ENCODE results near the gene GLTP.
"Not testable (repeated sequence)": the region's sequence is repeated elsewhere in the genome, so short reads cannot be mapped to it uniquely, and the experiment has no call there.

GLTP gene

GRCh38 chr12:109871668-109872314, 8.6 kb downstream of the GLTP start:
- H3K4me1 Mint-ChIP-seq, result peaks cover 31% of the 10 kb centered on the region
- H3K9me3 Mint-ChIP-seq, result no peaks in the 10 kb centered on the region
- H3K27me3 Mint-ChIP-seq, result no peaks in the 10 kb centered on the region
- DNase-seq, result no peak
- H3K27ac Mint-ChIP-seq, result peak overlapping the region in 1 of 2 donors; percentile 46
- no peak for ATAC-seq
- no peak overlapping the region for H3K4me3 Mint-ChIP-seq

GRCh38 chr12:109870648-109871047, 9.7 kb downstream of the GLTP start:
- Mint-ChIP-seq H3K27me3 (no peaks in the 10 kb centered on the region), H3K4me1 (peaks cover 22% of the 10 kb centered on the region), H3K9me3 (no peaks in the 10 kb centered on the region), H3K4me3 (no peak overlapping the region), H3K27ac (no peak overlapping the region)
- ATAC-seq, result no peak
- no peak for DNase-seq

- H3K4me3 Mint-ChIP-seq, result no peak overlapping the region
- peak; percentile 43 for ATAC-seq
- no peaks in the 10 kb centered on the region for H3K27me3 Mint-ChIP-seq
- H3K4me1 Mint-ChIP-seq, result peaks cover 28% of the 10 kb centered on the region
- H3K27ac Mint-ChIP-seq, result no peak overlapping the region
- no peaks in the 10 kb centered on the region for H3K9me3 Mint-ChIP-seq
- no peak for DNase-seq
Observed at GRCh38 chr12:109868182-109869051, 11.9 kb downstream of the GLTP start.

- Mint-ChIP-seq H3K27me3 (no peaks in the 10 kb centered on the region), H3K4me3 (no peak overlapping the region), H3K27ac (peak overlapping the region; percentile 61 to 93), H3K4me1 (peaks cover 16% of the 10 kb centered on the region), H3K9me3 (no peaks in the 10 kb centered on the region)
- DNase-seq (no peak), ATAC-seq (no peak)
Observed at GRCh38 chr12:109864916-109865315, 15.4 kb downstream of the GLTP start.

- H3K27me3 Mint-ChIP-seq, result no peaks in the 10 kb centered on the region
- H3K4me3 Mint-ChIP-seq, result no peak overlapping the region
- no peaks in the 10 kb centered on the region for H3K9me3 Mint-ChIP-seq
- peak overlapping the region in 1 of 2 donors; percentile 13 for H3K27ac Mint-ChIP-seq
- DNase-seq (no peak), ATAC-seq (peak; percentile 37)
- peaks cover 16% of the 10 kb centered on the region for H3K4me1 Mint-ChIP-seq
Observed at GRCh38 chr12:109863847-109864712, 16.3 kb downstream of the GLTP start.

GRCh38 chr12:109862491-109862890, 17.9 kb downstream of the GLTP start:
- not testable (repeated sequence) for H3K27me3 Mint-ChIP-seq, ATAC-seq, DNase-seq, H3K9me3 Mint-ChIP-seq, H3K27ac Mint-ChIP-seq, H3K4me3 Mint-ChIP-seq
- H3K4me1 Mint-ChIP-seq, result peaks cover 24% of the 10 kb centered on the region

- no peak for ATAC-seq
Observed at GRCh38 chr12:109861689-109862314, 18.5 kb downstream of the GLTP start.

GRCh38 chr12:109860977-109861376, 19.4 kb downstream of the GLTP start:
- Mint-ChIP-seq H3K4me3 (no peak overlapping the region), H3K27me3 (no peaks in the 10 kb centered on the region), H3K9me3 (no peaks in the 10 kb centered on the region), H3K4me1 (peaks cover 24% of the 10 kb centered on the region), H3K27ac (no peak overlapping the region)
- DNase-seq (no peak), ATAC-seq (no peak)

More at GRCh38 chr12:109861689-109862314, 18.5 kb downstream of the GLTP start:
- Mint-ChIP-seq H3K27me3 (no peaks in the 10 kb centered on the region), H3K27ac (no peak overlapping the region), H3K9me3 (no peaks in the 10 kb centered on the region), H3K4me1 (peaks cover 24% of the 10 kb centered on the region), H3K4me3 (no peak overlapping the region)
- no peak for DNase-seq

- Mint-ChIP-seq H3K9me3 (no peaks in the 10 kb centered on the region), H3K4me1 (peaks cover 9% of the 10 kb centered on the region), H3K27ac (no peak overlapping the region), H3K27me3 (no peaks in the 10 kb centered on the region), H3K4me3 (no peak overlapping the region)
- no peak for DNase-seq
- peak; percentile 49 for ATAC-seq
Observed at GRCh38 chr12:109858764-109859163, 21.6 kb downstream of the GLTP start.

GRCh38 chr12:109857715-109858114, 22.6 kb downstream of the GLTP start:
- no peak overlapping the region for H3K4me3 Mint-ChIP-seq
- H3K9me3 Mint-ChIP-seq, result no peaks in the 10 kb centered on the region
- peaks cover 7% of the 10 kb centered on the region for H3K4me1 Mint-ChIP-seq
- H3K27ac Mint-ChIP-seq, result peak overlapping the region in 1 of 2 donors; percentile 82
- ATAC-seq (no peak), DNase-seq (no peak)
- no peaks in the 10 kb centered on the region for H3K27me3 Mint-ChIP-seq

GRCh38 chr12:109855377-109855776, 25.0 kb downstream of the GLTP start:
- H3K27ac Mint-ChIP-seq, result no peak overlapping the region
- ATAC-seq (no peak), DNase-seq (no peak)
- H3K4me1 Mint-ChIP-seq, result peaks cover 7% of the 10 kb centered on the region
- no peaks in the 10 kb centered on the region for H3K9me3 Mint-ChIP-seq
- no peaks in the 10 kb centered on the region for H3K27me3 Mint-ChIP-seq
- no peak overlapping the region for H3K4me3 Mint-ChIP-seq

- H3K27ac Mint-ChIP-seq, H3K27me3 Mint-ChIP-seq, ATAC-seq, H3K9me3 Mint-ChIP-seq, DNase-seq, H3K4me1 Mint-ChIP-seq, H3K4me3 Mint-ChIP-seq: not testable (repeated sequence)
Observed at GRCh38 chr12:109850518-109850917, 29.8 kb downstream of the GLTP start.

- H3K27me3 Mint-ChIP-seq, result no peaks in the 10 kb centered on the region
- H3K9me3 Mint-ChIP-seq, result no peaks in the 10 kb centered on the region
- H3K27ac Mint-ChIP-seq, result no peak overlapping the region
- no peak overlapping the region for H3K4me3 Mint-ChIP-seq
- peaks cover 12% of the 10 kb centered on the region for H3K4me1 Mint-ChIP-seq
- ATAC-seq (no peak), DNase-seq (no peak)
Observed at GRCh38 chr12:109847142-109847735, 33.1 kb downstream of the GLTP start.

- Mint-ChIP-seq H3K4me3 (peak overlapping the region in 1 of 2 donors; percentile 37), H3K4me1 (peaks cover 12% of the 10 kb centered on the region), H3K9me3 (no peaks in the 10 kb centered on the region), H3K27ac (peak overlapping the region in 1 of 2 donors; percentile 33), H3K27me3 (no peaks in the 10 kb centered on the region)
- ATAC-seq, result no peak
- no peak for DNase-seq
Observed at GRCh38 chr12:109845824-109846205, 34.5 kb downstream of the GLTP start.

Measured in stimulated activated naive CD8-positive, alpha-beta T cell treated with anti-CD3 and anti-CD28 coated beads, Interleukin-15, amount 100 ng/mL, for 72 hours (primary cell).